Epithelial cell of proximal tubule (primary cell): ENCODE measurements around the gene CUL7. TPM values are rescaled to one million over a fixed set of nuclear protein-coding genes. Genes with fewer than 3 reads are reported as not detected.

Experiments
- DNase-seq: peaks from one replicate; pipeline ENCODE4 v3.0.0-alpha.2; 2011; ENCODE audit warnings: low read depth
- H3K4me3 ChIP-seq: 2 replicates; pipeline ENCODE4 v1.5.1; 2011; ENCODE audit warnings: low read depth, mild to moderate bottlenecking, low read length
- CTCF ChIP-seq: conservative IDR thresholded peaks from 2 replicates; pipeline ENCODE4 v1.5.1; 2012; ENCODE audit warnings: low read depth, mild to moderate bottlenecking, low read length
- total RNA-seq: library from RNA; depleted of rRNA; stranded (reverse); fragments of >200 nt; gene quantifications from 2 replicates; pipeline ENCODE4 v1.2.3, GENCODE V29; 2015

The CUL7 gene
- total RNA-seq, 1 donor from 2014 or later, result 20.5 TPM

GRCh38 chr6:43024436-43024835 is 29.2 kb downstream of the CUL7 start:
- no peak for TF ChIP-seq CTCF
- H3K4me3 ChIP-seq, result no peak overlapping the region
- no peak for DNase-seq

- no peak for DNase-seq
- peak within 1 kb of the TSS; percentile 100 for H3K4me3 ChIP-seq
- no peak for TF ChIP-seq CTCF
These were observed 32.2 kb downstream of the CUL7 start, which contains the start of gene RRP36 for GRCh38 chr6:43021270-43022047. Gene RRP36 (plus strand): TSS chr6:43021623. CDS start chr6:43021655, 32 bp downstream.

GRCh38 chr6:43020847-43021246 is 32.8 kb downstream of the CUL7 start:
- DNase-seq, result no peak
- H3K4me3 ChIP-seq, result peak overlapping the region; percentile 100
- TF ChIP-seq CTCF, result no peak

- H3K4me3 ChIP-seq, result no peak overlapping the region
- TF ChIP-seq CTCF, result no peak
These were observed 33.5 kb downstream of the CUL7 start for GRCh38 chr6:43020052-43020705.

GRCh38 chr6:43019152-43019551 is 34.5 kb downstream of the CUL7 start:
- no peak for TF ChIP-seq CTCF
- H3K4me3 ChIP-seq, result no peak overlapping the region
- no peak for DNase-seq

More at GRCh38 chr6:43020052-43020705, 33.5 kb downstream of the CUL7 start:
- DNase-seq, result no peak

GRCh38 chr6:43016943-43017334 is 36.7 kb downstream of the CUL7 start:
- no peak for TF ChIP-seq CTCF
- DNase-seq, result no peak
- no peak overlapping the region for H3K4me3 ChIP-seq
